Measurements from ENCODE around the gene ADCY4. TPM values are rescaled to one million over a fixed set of nuclear protein-coding genes. Genes with fewer than 3 reads are reported as not detected.

ADCY4 gene
- total RNA-seq = 1 to 10 TPM; 1.6 to 2.4 TPM

GRCh38 chr14:24334431-24335291 is at the start of gene ADCY4:
Gene ADCY4 (minus strand): TSS chr14:24335071. CDS start chr14:24334652, 419 bp downstream.
- peaks cover 13% of the 10 kb centered on the region for H3K36me3 Mint-ChIP-seq
- H3K9me3 Mint-ChIP-seq = no peaks in the 10 kb centered on the region
- ChIA-PET CTCF (interaction anchor here (1.2 to 25.4 kb wide), 12 partner anchors 11 to 99 kb away, joined by 4 to 968 read pairs (median 12); partner anchors contain the start of genes CBLN3, CIDEB, KHNYN and LTB4R), POLR2A (interaction anchor here (0.7 to 3.4 kb wide), 5 partner anchors 18 to 107 kb away, joined by 3 to 67 read pairs (median 4); partner anchors contain the start of genes CBLN3, KHNYN, SDR39U1 and TINF2)
- peaks cover 43% of the 10 kb centered on the region for H3K4me1 Mint-ChIP-seq (ENCODE audit: low read depth)
- H3K4me3 Mint-ChIP-seq = peak within 1 kb of the TSS; percentile 53
- peaks cover 21% of the 10 kb centered on the region for H3K27me3 Mint-ChIP-seq
- no peak within 1 kb of the TSS for H3K27ac Mint-ChIP-seq
- no peak for DNase-seq
- intact Hi-C loops (cut with micrococcal nuclease) = loop anchor here (5.0 kb wide), 1 partner anchor 33 kb away; the partner anchor contains the start of gene NFATC4

- ChIA-PET CTCF (interaction anchor here (1.1 kb wide), 1 partner anchor 51 kb away, joined by 3 read pairs; no protein-coding TSS in a partner anchor), POLR2A (no interaction called here)
- intact Hi-C loops (cut with micrococcal nuclease) = no loop called here
- Mint-ChIP-seq H3K36me3 (no peaks in the 10 kb centered on the region), H3K9me3 (no peaks in the 10 kb centered on the region), H3K27ac (no peak overlapping the region), H3K4me3 (no peak overlapping the region), H3K4me1 (ENCODE audit: low read depth) (peaks cover 3% of the 10 kb centered on the region), H3K27me3 (peaks cover 5% of the 10 kb centered on the region)
- no peak for DNase-seq
Observed at GRCh38 chr14:24384169-24384568, 49.3 kb upstream of the ADCY4 start.

- Mint-ChIP-seq H3K9me3 (no peaks in the 10 kb centered on the region), H3K36me3 (no peaks in the 10 kb centered on the region), H3K27ac (no peak overlapping the region), H3K4me1 (ENCODE audit: low read depth) (peaks cover 3% of the 10 kb centered on the region), H3K27me3 (peaks cover 5% of the 10 kb centered on the region), H3K4me3 (no peak overlapping the region)
- intact Hi-C loops (cut with micrococcal nuclease) = no loop called here
- no peak for DNase-seq
- CTCF ChIA-PET = interaction anchor here (1.3 to 1.6 kb wide), 2 partner anchors 48 to 49 kb away, joined by 3 to 4 read pairs; no protein-coding TSS in a partner anchor
- POLR2A ChIA-PET = no interaction called here
Observed at GRCh38 chr14:24382064-24382371, 47.1 kb upstream of the ADCY4 start.

GRCh38 chr14:24381363-24382063 is 46.6 kb upstream of the ADCY4 start:
- peaks cover 3% of the 10 kb centered on the region for H3K4me1 Mint-ChIP-seq (ENCODE audit: low read depth)
- no peak overlapping the region for H3K27ac Mint-ChIP-seq
- intact Hi-C loops (cut with micrococcal nuclease) = no loop called here
- H3K27me3 Mint-ChIP-seq = peaks cover 8% of the 10 kb centered on the region
- ChIA-PET POLR2A (no interaction called here), CTCF (interaction anchor here (1.3 to 1.6 kb wide), 2 partner anchors 48 to 50 kb away, joined by 3 to 4 read pairs; no protein-coding TSS in a partner anchor)
- no peak overlapping the region for H3K4me3 Mint-ChIP-seq
- DNase-seq = peak; percentile 25
- no peaks in the 10 kb centered on the region for H3K36me3 Mint-ChIP-seq
- H3K9me3 Mint-ChIP-seq = no peaks in the 10 kb centered on the region

GRCh38 chr14:24379907-24380730 is 45.2 kb upstream of the ADCY4 start:
- no peak for DNase-seq
- H3K9me3 Mint-ChIP-seq = no peaks in the 10 kb centered on the region
- no peak overlapping the region for H3K4me3 Mint-ChIP-seq
- H3K36me3 Mint-ChIP-seq = no peaks in the 10 kb centered on the region
- H3K27me3 Mint-ChIP-seq = peaks cover 8% of the 10 kb centered on the region
- ChIA-PET POLR2A (interaction anchor here (1.4 kb wide), 1 partner anchor 51 kb away, joined by 4 read pairs; no protein-coding TSS in a partner anchor), CTCF (interaction anchor here (1.1 to 1.6 kb wide), 4 partner anchors 47 to 57 kb away, joined by 3 to 8 read pairs (median 4); no protein-coding TSS in a partner anchor)
- H3K4me1 Mint-ChIP-seq (ENCODE audit: low read depth) = peaks cover 3% of the 10 kb centered on the region
- no peak overlapping the region for H3K27ac Mint-ChIP-seq
- intact Hi-C loops (cut with micrococcal nuclease) = no loop called here

- POLR2A ChIA-PET = interaction anchor here (1.4 kb wide), 1 partner anchor 52 kb away, joined by 4 read pairs; no protein-coding TSS in a partner anchor
- H3K4me1 Mint-ChIP-seq (ENCODE audit: low read depth) = peaks cover 3% of the 10 kb centered on the region
- H3K27ac Mint-ChIP-seq = no peak overlapping the region
- no peak overlapping the region for H3K4me3 Mint-ChIP-seq
- no peaks in the 10 kb centered on the region for H3K36me3 Mint-ChIP-seq
- peaks cover 8% of the 10 kb centered on the region for H3K27me3 Mint-ChIP-seq
- no peak for DNase-seq
- CTCF ChIA-PET = interaction anchor here (1.2 to 1.6 kb wide), 3 partner anchors 46 to 58 kb away, joined by 3 to 8 read pairs (median 4); no protein-coding TSS in a partner anchor
- intact Hi-C loops (cut with micrococcal nuclease) = no loop called here
- H3K9me3 Mint-ChIP-seq = no peaks in the 10 kb centered on the region
Observed at GRCh38 chr14:24378981-24379906, 44.4 kb upstream of the ADCY4 start.

GRCh38 chr14:24378327-24378726 is 43.5 kb upstream of the ADCY4 start:
- intact Hi-C loops (cut with micrococcal nuclease) = no loop called here
- Mint-ChIP-seq H3K9me3 (no peaks in the 10 kb centered on the region), H3K4me3 (no peak overlapping the region), H3K4me1 (ENCODE audit: low read depth) (peaks cover 3% of the 10 kb centered on the region), H3K36me3 (no peaks in the 10 kb centered on the region), H3K27ac (no peak overlapping the region), H3K27me3 (peaks cover 6% of the 10 kb centered on the region)
- ChIA-PET CTCF (interaction anchor here (1.2 kb wide), 2 partner anchors 27 to 53 kb away, joined by 3 to 5 read pairs; no protein-coding TSS in a partner anchor), POLR2A (no interaction called here)
- no peak for DNase-seq

- intact Hi-C loops (cut with micrococcal nuclease) = no loop called here
- Mint-ChIP-seq H3K27ac (no peak overlapping the region), H3K4me1 (ENCODE audit: low read depth) (peaks cover 3% of the 10 kb centered on the region), H3K9me3 (no peaks in the 10 kb centered on the region), H3K27me3 (peaks cover 6% of the 10 kb centered on the region), H3K4me3 (no peak overlapping the region), H3K36me3 (no peaks in the 10 kb centered on the region)
- ChIA-PET POLR2A (no interaction called here), CTCF (interaction anchor here (1.2 kb wide), 2 partner anchors 28 to 54 kb away, joined by 3 to 5 read pairs; no protein-coding TSS in a partner anchor)
- no peak for DNase-seq
Observed at GRCh38 chr14:24377657-24378056, 42.8 kb upstream of the ADCY4 start.

GRCh38 chr14:24377126-24377525 is 42.3 kb upstream of the ADCY4 start:
- ChIA-PET POLR2A (no interaction called here), CTCF (interaction anchor here (1.2 kb wide), 1 partner anchor 54 kb away, joined by 5 read pairs; no protein-coding TSS in a partner anchor)
- no peak overlapping the region for H3K4me3 Mint-ChIP-seq
- no peaks in the 10 kb centered on the region for H3K36me3 Mint-ChIP-seq
- peaks cover 3% of the 10 kb centered on the region for H3K4me1 Mint-ChIP-seq (ENCODE audit: low read depth)
- H3K27ac Mint-ChIP-seq = no peak overlapping the region
- H3K27me3 Mint-ChIP-seq = peaks cover 6% of the 10 kb centered on the region
- no peak for DNase-seq
- H3K9me3 Mint-ChIP-seq = no peaks in the 10 kb centered on the region
- intact Hi-C loops (cut with micrococcal nuclease) = no loop called here

- Mint-ChIP-seq H3K36me3 (no peaks in the 10 kb centered on the region), H3K4me1 (ENCODE audit: low read depth) (peaks cover 2% of the 10 kb centered on the region), H3K4me3 (no peak overlapping the region), H3K27ac (no peak overlapping the region), H3K27me3 (peaks cover 6% of the 10 kb centered on the region), H3K9me3 (no peaks in the 10 kb centered on the region)
- intact Hi-C loops (cut with micrococcal nuclease) = no loop called here
- CTCF ChIA-PET = no interaction called here
- POLR2A ChIA-PET = no interaction called here
- no peak for DNase-seq
Observed at GRCh38 chr14:24376448-24377070, 41.7 kb upstream of the ADCY4 start.

Measured in activated CD4-positive, alpha-beta memory T cell treated with anti-CD3 and anti-CD28 coated beads for 36 hours (primary cell).